HepG2 (cell line): ENCODE measurements around the gene PPM1G. TPM values are rescaled to one million over a fixed set of nuclear protein-coding genes. Genes with fewer than 3 reads are reported as not detected.

Source experiments
- ARNT2 ChIP-seq: sonication (generic); formaldehyde crosslinking; IDR thresholded peaks from 2 replicates; pipeline ENCODE4 v1.8.0; 2022; ENCODE audit warnings: mild to moderate bottlenecking, low read depth, missing genetic modification reagents, moderate library complexity
- BRCA1 ChIP-seq: sonication (generic); formaldehyde crosslinking; IDR thresholded peaks from 2 replicates; pipeline ENCODE4 v1.4.0; 2020; ENCODE audit warnings: missing genetic modification reagents
- FOXC1 ChIP-seq: sonication (generic); formaldehyde crosslinking; IDR thresholded peaks from 2 replicates; pipeline ENCODE4 v1.8.0; 2022; ENCODE audit warnings: mild to moderate bottlenecking, missing genetic modification reagents, borderline replicate concordance
- FOXP1 ChIP-seq, 2 experiments: fragments of 450-650 bp in 1 of 2; IDR thresholded peaks; 2 replicates each; pipeline ENCODE4 v1.6.1; 2017 to 2018; ENCODE audit warnings: antibody characterized with exemption in 1 of 2
- GTF2F1 ChIP-seq: fragments of 150-350 bp; IDR thresholded peaks from 2 replicates; pipeline ENCODE4 v1.6.1; 2014; ENCODE audit warnings: low read length
- MYC ChIP-seq: sonication (generic); formaldehyde crosslinking; IDR thresholded peaks from 2 replicates; pipeline ENCODE4 v1.9.0; 2021; ENCODE audit warnings: missing genetic modification reagents, borderline replicate concordance
- NPAS2 ChIP-seq: sonication (generic); formaldehyde crosslinking; IDR thresholded peaks from 2 replicates; pipeline ENCODE4 v1.8.0; 2022; ENCODE audit warnings: mild to moderate bottlenecking, missing genetic modification reagents, borderline replicate concordance
- POLR2G ChIP-seq: fragments of 200-400 bp; formaldehyde crosslinking; IDR thresholded peaks from 2 replicates; pipeline ENCODE4 v1.6.1; 2018; ENCODE audit warnings: mild to moderate bottlenecking, low read depth, low read length, moderate library complexity
- SPEN ChIP-seq: sonication (generic); formaldehyde crosslinking; IDR thresholded peaks from 2 replicates; pipeline ENCODE4 v1.5.1; 2020; ENCODE audit warnings: low read depth, mild to moderate bottlenecking, missing genetic modification reagents
- TAF1 ChIP-seq: sonication (generic); formaldehyde crosslinking; IDR thresholded peaks from 2 replicates; pipeline ENCODE4 v1.4.0; 2020; ENCODE audit warnings: missing genetic modification reagents
- TMF1 ChIP-seq: sonication (generic); formaldehyde crosslinking; IDR thresholded peaks from 2 replicates; pipeline ENCODE4 v1.8.1; 2022; ENCODE audit warnings: low read depth, missing genetic modification reagents
- ZKSCAN5 ChIP-seq: sonication (generic); formaldehyde crosslinking; IDR thresholded peaks from 2 replicates; pipeline ENCODE4 v1.5.1; 2020; ENCODE audit warnings: mild to moderate bottlenecking, missing genetic modification reagents
- ZNF441 ChIP-seq: sonication (generic); formaldehyde crosslinking; IDR thresholded peaks from 2 replicates; pipeline ENCODE4 v1.7.0; 2021; ENCODE audit warnings: missing genetic modification reagents, borderline replicate concordance
- ZNF468 ChIP-seq: sonication (generic); formaldehyde crosslinking; IDR thresholded peaks from 2 replicates; pipeline ENCODE4 v1.8.0; 2022; ENCODE audit warnings: mild to moderate bottlenecking, moderate library complexity, missing genetic modification reagents
- ZNF607 ChIP-seq: sonication (generic); formaldehyde crosslinking; IDR thresholded peaks from 2 replicates; pipeline ENCODE4 v1.5.1; 2020; ENCODE audit warnings: missing genetic modification reagents, mild to moderate bottlenecking, borderline replicate concordance
- ZNF670 ChIP-seq: sonication (generic); formaldehyde crosslinking; IDR thresholded peaks from 2 replicates; pipeline ENCODE4 v1.8.0; 2022; ENCODE audit warnings: mild to moderate bottlenecking, missing genetic modification reagents, borderline replicate concordance
- ZNF775 ChIP-seq: sonication (generic); formaldehyde crosslinking; IDR thresholded peaks from 2 replicates; pipeline ENCODE4 v1.4.0; 2020; ENCODE audit warnings: missing genetic modification reagents, mild to moderate bottlenecking, moderate library complexity, borderline replicate concordance
- polyA plus RNA-seq, 8 experiments: library from polyadenylated mRNA; depleted of rRNA in 3 of 8; stranded (reverse) in 7 of 8; unstranded in 1 of 8; fragments of >200 nt; fragmentation: Illumina TruSeq in 4 of 8; extraction: Trizol in 4 of 8; gene quantifications; 2 replicates each; pipeline versions ENCODE4 v1.2.1 to v1.2.3, GENCODE V29; 2011 to 2016; ENCODE audit warnings: low read depth in 4 of 8, missing spikeins in 1 of 8, mixed read lengths in 1 of 8; ENCODE audit not compliant: insufficient read depth in 1 of 8
- total RNA-seq, 5 experiments: library from RNA; depleted of rRNA; stranded (reverse); fragments of >200 nt; fragmentation: Illumina TruSeq; extraction: Trizol; gene quantifications; 2 replicates each; pipeline ENCODE4 v1.2.3, GENCODE V29; 2016; ENCODE audit warnings: low read depth in 1 of 5
- TF ChIP-seq, protein P1 (sequence below): sonication (generic); formaldehyde crosslinking; IDR thresholded peaks from 2 replicates; pipeline ENCODE4 v1.4.0; 2020; ENCODE audit warnings: mild to moderate bottlenecking, missing genetic modification reagents
- TF ChIP-seq, protein P2 (sequence below): sonication (generic); formaldehyde crosslinking; IDR thresholded peaks from 2 replicates; pipeline ENCODE4 v1.8.1; 2023; ENCODE audit warnings: mild to moderate bottlenecking, missing genetic modification reagents, borderline replicate concordance
- TF ChIP-seq, protein P3 (sequence below): sonication (generic); formaldehyde crosslinking; IDR thresholded peaks from 2 replicates; pipeline ENCODE4 v1.8.0; 2022; ENCODE audit warnings: mild to moderate bottlenecking, missing genetic modification reagents, moderate library complexity
- TF ChIP-seq, protein P4 (sequence below): sonication (generic); formaldehyde crosslinking; IDR thresholded peaks from 2 replicates; pipeline ENCODE4 v1.4.0; 2020; ENCODE audit warnings: mild to moderate bottlenecking, missing genetic modification reagents

The PPM1G gene
- total and polyA plus RNA-seq, 2 of the 13 experiments (the other 11 are each of a cell fraction or from before 2014, with no cell fraction given) = 58.2 to 213 TPM

DNA sequence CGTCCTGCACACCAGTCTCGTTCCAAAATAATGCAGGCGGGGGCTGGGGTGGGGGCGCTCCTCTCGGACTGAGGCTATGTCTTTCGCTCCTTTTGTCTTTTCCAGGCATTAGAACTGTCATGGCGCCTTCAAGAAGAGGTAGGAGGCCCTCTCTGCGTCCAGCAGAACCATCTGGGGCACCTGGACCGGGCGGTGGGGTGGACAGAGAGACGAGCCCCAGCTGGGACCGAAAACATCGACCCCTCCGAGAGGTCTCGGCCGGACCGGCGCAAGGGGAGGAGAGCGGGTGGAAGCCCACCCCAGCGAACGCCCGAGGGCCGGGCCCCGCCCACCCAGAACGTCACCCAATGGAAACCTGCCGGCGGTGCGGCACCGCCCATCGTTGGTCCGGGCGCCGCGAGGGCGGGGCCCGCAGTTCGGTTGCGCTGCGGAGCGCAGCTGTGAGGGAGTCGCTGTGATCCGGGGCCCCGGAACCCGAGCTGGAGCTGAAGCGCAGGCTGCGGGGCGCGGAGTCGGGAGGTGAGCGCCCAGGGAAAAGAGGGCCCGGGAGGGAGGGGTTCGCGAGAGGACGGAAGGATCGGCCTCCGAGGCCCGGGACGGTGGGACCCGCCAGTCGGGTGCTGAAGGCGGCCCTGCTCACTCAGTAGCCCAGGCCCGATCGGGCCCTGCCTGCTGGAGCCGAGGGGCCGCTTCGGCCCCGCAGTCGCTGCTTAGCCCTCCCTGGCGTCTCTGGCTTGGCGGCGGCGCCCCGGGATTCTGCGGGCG, 19.0 kb upstream of the PPM1G start, which contains the start of gene NRBP1 (continued):
- TF ChIP-seq, protein P1, sequence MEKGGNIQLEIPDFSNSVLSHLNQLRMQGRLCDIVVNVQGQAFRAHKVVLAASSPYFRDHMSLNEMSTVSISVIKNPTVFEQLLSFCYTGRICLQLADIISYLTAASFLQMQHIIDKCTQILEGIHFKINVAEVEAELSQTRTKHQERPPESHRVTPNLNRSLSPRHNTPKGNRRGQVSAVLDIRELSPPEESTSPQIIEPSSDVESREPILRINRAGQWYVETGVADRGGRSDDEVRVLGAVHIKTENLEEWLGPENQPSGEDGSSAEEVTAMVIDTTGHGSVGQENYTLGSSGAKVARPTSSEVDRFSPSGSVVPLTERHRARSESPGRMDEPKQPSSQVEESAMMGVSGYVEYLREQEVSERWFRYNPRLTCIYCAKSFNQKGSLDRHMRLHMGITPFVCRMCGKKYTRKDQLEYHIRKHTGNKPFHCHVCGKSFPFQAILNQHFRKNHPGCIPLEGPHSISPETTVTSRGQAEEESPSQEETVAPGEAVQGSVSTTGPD (CRISPR knock-in tag) = no peak
- peak; percentile 86 for TF ChIP-seq ARNT2
- no peak for TF ChIP-seq TMF1 (CRISPR knock-in tag)
- no peak; the same call in 1 of the 2 replicates for TF ChIP-seq SPEN
- no peak for TF ChIP-seq GTF2F1
- TF ChIP-seq, protein P2, sequence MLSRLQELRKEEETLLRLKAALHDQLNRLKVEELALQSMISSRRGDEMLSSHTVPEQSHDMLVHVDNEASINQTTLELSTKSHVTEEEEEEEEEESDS (CRISPR knock-in tag) = no peak
- TF ChIP-seq, protein P3, sequence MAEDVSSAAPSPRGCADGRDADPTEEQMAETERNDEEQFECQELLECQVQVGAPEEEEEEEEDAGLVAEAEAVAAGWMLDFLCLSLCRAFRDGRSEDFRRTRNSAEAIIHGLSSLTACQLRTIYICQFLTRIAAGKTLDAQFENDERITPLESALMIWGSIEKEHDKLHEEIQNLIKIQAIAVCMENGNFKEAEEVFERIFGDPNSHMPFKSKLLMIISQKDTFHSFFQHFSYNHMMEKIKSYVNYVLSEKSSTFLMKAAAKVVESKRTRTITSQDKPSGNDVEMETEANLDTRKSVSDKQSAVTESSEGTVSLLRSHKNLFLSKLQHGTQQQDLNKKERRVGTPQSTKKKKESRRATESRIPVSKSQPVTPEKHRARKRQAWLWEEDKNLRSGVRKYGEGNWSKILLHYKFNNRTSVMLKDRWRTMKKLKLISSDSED (CRISPR knock-in tag) = 0 out of 2 replicates have a peak, but pooled peaks have one; percentile 68
- TF ChIP-seq ZNF670 (CRISPR knock-in tag) = peak; percentile 66; the same call in 1 of the 2 replicates
- TF ChIP-seq ZNF441 (CRISPR knock-in tag) = no peak; the same call in none of the 2 replicates
- TF ChIP-seq TAF1 (CRISPR knock-in tag) = peak; percentile 93
- no peak for TF ChIP-seq FOXP1 (IDR thresholded peaks at IDR 0.05)
- no peak for TF ChIP-seq FOXP1 (CRISPR knock-in tag; IDR thresholded peaks at IDR 0.05)
- TF ChIP-seq ZKSCAN5 (CRISPR knock-in tag) = no peak
- peak; percentile 79; the same call in 1 of the 2 replicates for TF ChIP-seq FOXC1 (CRISPR knock-in tag)
- 0 out of 2 replicates have a peak, but pooled peaks have one; percentile 60 for TF ChIP-seq BRCA1 (CRISPR knock-in tag)
- peak; percentile 99 for TF ChIP-seq POLR2G
- peak; percentile 86; the same call in 1 of the 2 replicates for TF ChIP-seq MYC
- peak; percentile 51; the same call in 1 of the 2 replicates for TF ChIP-seq ZNF468
- TF ChIP-seq, protein P4, sequence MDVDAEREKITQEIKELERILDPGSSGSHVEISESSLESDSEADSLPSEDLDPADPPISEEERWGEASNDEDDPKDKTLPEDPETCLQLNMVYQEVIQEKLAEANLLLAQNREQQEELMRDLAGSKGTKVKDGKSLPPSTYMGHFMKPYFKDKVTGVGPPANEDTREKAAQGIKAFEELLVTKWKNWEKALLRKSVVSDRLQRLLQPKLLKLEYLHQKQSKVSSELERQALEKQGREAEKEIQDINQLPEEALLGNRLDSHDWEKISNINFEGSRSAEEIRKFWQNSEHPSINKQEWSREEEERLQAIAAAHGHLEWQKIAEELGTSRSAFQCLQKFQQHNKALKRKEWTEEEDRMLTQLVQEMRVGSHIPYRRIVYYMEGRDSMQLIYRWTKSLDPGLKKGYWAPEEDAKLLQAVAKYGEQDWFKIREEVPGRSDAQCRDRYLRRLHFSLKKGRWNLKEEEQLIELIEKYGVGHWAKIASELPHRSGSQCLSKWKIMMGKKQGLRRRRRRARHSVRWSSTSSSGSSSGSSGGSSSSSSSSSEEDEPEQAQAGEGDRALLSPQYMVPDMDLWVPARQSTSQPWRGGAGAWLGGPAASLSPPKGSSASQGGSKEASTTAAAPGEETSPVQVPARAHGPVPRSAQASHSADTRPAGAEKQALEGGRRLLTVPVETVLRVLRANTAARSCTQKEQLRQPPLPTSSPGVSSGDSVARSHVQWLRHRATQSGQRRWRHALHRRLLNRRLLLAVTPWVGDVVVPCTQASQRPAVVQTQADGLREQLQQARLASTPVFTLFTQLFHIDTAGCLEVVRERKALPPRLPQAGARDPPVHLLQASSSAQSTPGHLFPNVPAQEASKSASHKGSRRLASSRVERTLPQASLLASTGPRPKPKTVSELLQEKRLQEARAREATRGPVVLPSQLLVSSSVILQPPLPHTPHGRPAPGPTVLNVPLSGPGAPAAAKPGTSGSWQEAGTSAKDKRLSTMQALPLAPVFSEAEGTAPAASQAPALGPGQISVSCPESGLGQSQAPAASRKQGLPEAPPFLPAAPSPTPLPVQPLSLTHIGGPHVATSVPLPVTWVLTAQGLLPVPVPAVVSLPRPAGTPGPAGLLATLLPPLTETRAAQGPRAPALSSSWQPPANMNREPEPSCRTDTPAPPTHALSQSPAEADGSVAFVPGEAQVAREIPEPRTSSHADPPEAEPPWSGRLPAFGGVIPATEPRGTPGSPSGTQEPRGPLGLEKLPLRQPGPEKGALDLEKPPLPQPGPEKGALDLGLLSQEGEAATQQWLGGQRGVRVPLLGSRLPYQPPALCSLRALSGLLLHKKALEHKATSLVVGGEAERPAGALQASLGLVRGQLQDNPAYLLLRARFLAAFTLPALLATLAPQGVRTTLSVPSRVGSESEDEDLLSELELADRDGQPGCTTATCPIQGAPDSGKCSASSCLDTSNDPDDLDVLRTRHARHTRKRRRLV (CRISPR knock-in tag) = peak; percentile 55
- no peak for TF ChIP-seq NPAS2
- peak; percentile 81 for TF ChIP-seq ZNF607 (CRISPR knock-in tag)
- TF ChIP-seq ZNF775 = no peak
